GM21825 (cell line): ENCODE results near the gene MRPS2.

Experiments
- ATAC-seq: cut with Tn5 transposase; IDR thresholded peaks from one replicate; pipeline ENCODE4 v1.9.1; 2021; ENCODE audit warnings: mild to moderate bottlenecking, moderate library complexity; ENCODE audit not compliant: unreplicated experiment

MRPS2 gene

DNA sequence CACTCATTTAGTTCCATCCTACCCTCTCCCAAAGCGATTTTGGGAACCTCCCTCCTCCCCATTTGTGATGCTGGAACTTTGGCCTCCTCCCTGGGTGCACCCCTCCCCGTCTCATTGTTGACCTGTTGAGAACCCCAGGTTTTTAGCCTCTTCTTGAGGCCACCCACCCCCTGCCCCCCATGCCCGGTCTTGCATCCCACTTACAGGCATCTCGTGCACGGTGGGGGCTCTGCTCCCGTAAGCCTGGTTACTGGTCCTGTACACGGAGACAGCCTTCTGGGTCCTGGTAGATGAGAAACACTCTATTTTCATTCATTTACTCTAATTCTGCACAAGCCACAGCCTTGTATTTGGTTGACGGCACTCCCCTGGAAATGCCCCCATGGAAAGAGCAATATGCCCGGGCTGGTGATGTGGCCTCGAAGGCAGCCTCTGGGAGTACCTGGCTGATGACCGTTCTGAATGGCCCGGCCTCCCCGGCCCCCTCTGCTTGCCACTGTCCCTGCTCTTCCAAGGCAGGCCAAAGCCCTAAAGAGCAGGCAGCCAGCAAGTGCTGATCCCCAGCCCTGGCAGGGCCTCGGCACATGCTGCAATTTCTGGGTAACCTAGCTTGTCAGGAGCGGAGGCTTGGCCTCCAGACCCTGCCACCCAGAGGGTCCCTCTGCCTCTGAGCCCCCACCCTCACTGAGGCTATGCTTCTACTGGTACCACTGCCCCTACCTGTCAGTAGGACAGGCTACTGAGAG, 1.9 kb upstream of the MRPS2 start:
- ATAC-seq, result no peak

DNA sequence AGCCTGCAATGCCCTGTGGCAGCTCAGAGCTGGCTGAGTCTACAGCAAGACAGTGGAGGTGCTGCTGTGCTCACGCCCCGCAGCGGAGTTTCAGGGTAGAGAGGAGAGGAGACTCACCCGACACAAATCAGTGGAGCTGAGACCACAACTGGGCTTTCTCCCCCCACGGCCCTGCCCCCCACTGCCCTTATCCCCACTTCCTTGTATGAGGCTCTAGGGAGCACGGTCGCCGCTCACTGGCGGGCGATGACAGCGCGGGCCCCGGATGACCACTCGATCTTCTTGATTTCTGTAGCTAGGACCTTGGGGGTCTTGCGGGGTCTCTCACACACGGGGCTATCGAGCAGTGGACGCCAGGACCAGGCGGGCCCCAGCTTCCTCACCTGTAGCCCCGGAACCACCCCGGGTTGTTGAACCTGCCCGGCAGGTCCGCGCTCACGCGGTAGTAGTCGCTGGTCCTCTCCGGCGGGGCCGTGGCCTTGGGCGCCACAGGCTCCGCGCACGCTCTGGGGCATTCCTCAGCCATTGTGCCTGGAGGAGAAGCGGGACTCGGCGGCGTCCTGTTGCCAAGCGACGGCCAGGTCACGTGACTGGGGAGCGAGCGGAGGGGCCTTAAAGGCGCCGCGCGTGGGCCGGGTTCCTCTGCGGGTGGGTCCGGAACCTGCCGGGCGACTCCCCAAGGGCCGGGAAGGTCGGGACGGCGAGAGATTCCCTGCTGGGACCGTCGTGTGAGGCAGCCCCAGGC, 984 bp upstream of the MRPS2 start:
- no peak for ATAC-seq

DNA sequence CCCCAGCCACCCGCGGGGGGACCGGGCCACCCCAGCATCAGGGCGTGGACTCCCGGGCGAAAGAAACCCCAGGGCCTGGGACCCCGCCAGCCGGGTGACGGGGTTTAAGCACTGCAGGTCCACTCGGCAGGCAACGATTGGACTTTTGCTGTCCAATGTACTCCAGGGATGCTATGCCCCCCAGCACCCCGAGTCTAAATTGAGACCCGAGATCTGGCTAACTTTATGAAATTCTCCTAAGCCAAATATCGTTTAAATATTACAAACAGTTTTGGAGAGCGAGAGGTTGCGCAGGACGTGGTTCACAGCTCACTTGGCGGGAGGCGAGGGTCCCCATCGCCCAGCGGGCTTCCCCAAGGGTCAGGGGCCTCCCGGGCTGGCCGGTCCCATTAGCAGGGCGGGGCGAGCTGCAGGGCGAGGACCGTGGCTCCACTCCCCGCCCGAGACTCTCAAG, 384 bp upstream of the MRPS2 start:
- ATAC-seq, result no peak

DNA sequence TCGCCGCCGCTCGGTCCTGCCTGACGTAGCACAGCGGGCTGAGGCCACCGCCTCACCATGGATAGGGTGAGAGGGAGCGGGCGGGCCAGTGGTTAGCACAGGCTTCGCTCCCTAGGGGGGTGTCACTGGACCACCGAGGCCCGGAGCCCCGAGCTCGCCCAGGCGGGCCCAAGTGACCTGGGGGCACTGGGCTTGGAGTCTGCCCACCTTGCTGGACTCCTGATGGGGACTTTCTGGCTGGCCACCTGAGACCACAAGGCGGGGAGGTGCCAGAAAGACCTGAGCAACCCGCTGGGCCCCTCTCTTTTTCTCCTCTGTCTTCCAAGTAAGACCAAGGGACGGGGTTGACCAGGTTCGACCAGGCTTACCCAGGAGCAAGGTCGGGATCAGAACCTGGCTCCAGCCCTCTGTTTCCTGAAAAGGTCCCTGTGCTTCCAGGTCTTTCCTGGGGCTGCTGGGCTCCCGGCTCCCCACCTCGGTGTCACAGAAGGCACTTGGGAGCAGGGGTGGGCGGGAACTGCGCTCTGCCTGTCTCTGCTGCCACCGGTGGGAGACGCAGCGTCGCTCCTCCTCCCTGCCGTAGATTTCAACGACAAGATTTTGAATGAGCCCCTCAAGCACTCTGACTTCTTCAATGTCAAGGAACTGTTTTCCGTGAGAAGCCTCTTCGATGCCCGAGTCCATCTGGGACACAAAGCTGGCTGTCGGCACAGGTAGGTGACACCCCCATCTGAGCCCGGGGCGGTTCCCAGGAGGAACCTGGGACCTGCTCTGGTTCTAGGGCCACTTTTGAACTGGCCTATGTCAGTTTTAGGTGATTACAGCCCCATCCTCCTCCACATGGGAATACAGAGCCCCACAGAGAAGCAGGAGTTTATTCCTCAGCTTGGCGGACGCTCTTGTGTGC, 1.0 kb downstream of the MRPS2 start:
- no peak for ATAC-seq

DNA sequence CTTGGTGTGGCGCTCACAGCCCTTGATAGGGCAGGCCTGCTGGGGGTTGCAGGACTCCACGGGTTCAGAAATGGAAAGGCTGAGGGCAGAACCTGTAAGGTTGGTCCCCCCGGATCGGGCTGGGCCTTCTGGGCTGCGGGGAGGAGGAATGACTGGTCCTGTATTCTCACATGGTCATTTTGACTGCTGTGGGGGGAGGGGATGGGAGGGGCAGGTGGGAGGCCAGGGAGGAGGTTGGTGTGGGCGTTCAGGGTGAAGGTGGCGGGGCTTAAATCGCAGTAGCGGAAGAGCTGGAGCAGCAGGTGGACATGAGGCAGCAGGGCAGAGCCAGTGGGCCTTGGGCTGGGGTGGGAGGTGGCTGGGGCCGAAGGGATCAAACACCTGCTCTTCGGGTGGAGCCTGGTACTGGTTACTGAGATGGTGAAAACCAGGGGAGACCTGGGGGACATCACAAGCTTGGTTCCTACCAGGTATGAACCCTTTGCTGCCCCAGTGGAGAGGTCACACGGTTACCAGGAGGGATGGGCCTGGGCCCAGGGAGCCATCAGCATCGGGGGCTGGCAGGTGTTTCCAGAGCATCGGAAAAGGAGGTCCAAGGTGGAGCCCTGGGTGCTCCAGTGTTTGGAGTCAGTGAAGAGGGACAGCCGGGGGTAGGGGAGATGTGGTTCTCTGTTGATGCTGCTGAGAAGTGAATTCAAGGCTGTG, 1.8 kb downstream of the MRPS2 start:
- ATAC-seq, result no peak

DNA sequence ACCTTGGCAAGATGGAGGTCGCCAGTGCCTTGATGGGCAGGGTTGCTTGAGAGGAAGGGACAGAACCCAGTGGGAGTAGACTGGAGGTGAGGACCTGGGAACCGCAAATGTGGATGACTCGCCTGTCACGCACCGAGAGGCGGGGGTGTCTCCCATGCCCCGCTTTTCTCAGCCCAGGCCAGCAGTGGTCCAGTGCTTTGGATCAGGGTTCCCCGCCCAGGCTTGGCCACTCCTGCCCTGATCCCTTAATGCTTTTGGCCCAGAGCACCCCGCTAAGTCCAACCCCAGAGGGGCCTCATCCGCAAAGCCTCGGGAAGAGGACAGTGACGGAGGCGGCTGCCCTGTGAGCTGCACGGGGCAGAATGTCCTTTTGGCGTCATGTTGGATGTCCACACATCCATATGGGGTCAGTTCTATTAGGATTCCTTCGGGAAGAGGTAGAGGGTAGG, 2.4 kb downstream of the MRPS2 start:
- no peak for ATAC-seq

DNA sequence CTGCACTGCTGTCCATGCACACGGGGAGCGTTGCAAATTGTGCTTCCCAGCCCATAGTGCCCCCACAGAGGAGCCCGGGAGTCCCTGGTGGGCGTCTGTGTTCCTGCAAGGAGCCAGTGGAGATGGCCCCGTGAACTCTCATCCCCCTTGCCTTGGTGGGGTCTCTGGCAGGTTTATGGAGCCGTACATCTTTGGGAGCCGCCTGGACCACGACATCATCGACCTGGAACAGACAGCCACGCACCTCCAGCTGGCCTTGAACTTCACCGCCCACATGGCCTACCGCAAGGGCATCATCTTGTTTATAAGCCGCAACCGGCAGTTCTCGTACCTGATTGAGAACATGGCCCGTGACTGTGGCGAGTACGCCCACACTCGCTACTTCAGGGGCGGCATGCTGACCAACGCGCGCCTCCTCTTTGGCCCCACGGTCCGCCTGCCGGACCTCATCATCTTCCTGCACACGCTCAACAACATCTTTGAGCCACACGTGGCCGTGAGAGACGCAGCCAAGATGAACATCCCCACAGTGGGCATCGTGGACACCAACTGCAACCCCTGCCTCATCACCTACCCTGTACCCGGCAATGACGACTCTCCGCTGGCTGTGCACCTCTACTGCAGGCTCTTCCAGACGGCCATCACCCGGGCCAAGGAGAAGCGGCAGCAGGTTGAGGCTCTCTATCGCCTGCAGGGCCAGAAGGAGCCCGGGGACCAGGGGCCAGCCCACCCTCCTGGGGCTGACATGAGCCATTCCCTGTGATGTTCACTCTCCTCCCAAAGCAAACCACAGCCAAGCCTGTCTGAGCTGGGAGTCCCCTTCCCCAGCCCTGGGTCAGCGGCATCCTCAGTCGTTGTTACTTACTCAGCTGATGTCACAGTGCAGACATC, 3.1 kb downstream of the MRPS2 start:
- no peak for ATAC-seq

DNA sequence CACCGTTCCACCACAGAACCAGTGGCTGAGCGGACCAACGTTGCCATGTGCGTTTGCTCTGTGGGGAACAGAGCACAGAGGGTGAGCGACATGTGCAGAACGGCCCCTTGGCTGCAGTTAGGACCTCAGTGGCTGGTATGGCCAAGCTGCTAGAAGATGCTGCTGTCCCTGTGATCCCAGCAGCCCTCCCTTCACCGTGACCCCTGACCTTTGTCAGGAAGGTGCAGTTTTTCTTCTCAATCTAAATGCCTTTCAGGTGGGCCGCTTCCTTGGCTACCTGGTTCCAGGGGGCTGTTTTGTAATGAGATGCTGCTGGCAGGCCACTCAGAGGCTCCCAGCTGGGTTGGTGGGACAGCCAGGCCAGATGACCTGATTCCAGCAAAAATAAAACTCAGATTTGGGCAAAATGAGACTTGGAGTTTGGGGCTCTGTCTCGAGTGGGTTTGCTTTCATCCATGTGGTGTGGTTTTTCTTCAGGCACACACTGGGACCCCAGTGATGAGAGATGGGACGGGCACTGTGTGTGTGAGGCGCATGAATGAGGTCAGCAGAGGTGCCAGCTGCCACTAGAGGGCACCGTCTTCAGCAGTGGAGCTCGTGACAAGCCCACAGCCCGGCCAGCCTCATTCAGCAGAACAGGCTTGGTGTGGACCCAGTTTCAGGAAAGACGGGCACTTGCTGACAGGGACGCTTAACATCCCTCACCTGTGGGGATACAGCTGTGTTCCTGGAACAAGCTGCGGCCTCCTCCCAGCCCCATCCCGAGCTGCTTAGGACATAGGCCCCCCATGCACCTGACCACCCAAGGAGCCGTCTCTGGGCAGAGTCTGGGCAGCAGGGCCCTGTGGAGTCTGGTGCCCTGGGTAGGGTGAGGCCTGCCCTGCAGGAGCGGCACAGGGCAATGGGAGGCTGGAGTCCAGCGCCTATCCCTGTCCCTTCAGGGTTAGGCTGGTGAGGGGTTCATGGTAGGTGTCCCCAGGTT, 4.1 kb downstream of the MRPS2 start:
- no peak for ATAC-seq

DNA sequence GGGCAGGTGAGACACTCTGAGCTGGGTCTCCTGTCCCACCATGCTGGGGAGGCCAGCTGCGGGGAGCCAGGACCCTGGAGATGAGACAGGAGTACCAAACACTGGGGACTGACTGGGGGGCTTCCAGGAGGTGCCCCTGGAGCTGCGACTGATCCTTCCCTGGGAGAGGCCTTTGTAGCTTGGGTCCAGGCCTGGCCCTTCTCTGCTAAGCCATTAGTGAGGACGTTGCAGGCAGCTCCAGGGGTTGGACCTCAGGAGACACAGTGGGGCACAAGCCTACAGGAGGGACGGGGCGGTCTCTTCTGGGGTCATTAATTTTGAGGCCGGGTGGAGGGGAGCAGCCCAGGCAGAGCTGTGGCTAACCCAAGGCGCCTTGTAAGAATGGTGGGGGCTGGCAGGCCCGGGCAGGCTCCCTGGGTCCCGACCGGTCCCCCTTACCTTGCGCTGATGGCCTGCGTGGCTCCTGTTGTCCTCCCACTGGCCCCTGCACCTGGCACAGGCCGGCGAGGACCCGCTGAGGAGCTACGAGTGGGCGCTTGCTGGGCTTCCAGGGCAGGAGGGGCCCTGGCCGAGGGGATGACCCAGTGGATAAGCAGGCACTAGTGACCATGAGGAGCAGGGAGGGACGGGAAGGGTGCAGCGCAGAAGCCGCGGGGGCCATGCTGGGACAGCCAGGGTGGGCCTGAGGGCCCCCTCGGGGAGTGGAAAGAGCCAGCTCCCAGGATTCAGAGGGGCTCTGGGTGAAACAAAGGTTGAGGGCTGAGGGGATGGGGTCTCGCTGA, 5.1 kb downstream of the MRPS2 start:
- ATAC-seq, result no peak

DNA sequence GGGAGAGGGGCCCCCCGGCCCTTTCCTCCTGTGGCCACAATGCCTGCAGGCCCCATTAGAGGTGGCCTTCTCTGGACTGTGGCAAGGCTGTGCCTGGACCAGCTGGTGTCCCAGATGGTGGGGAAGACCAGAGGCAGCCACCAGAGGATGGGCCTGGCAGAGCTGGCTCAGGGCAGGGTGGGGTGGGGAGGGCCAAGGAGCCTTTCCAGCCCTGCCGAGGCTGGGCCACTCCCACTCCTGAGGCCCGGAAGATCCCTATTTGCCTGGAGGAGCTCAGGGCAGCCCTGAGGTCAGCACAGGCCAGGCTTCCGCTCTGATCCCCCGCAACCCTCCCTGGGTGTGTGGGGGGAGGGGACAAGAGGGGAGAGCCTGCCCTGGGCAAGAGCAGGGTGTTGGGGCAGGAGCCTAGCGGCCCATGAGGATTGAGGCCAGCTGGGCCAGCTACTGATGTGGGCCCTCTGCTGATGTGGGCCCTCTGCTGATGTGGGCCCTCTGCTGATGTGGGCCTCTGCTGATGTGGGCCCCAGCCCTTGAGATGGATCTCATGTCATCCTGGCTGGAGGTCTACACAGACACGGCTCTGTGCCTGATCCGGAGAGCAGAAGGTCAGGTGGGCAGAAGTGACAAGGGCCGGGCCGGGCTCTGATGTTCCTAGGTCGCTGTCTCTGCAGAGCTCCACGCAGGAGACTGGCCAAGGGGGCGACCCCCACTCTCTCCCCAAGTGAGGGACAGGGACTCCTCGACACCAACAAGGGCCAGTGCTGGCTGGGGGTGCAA, 6.0 kb downstream of the MRPS2 start:
- no peak for ATAC-seq

DNA sequence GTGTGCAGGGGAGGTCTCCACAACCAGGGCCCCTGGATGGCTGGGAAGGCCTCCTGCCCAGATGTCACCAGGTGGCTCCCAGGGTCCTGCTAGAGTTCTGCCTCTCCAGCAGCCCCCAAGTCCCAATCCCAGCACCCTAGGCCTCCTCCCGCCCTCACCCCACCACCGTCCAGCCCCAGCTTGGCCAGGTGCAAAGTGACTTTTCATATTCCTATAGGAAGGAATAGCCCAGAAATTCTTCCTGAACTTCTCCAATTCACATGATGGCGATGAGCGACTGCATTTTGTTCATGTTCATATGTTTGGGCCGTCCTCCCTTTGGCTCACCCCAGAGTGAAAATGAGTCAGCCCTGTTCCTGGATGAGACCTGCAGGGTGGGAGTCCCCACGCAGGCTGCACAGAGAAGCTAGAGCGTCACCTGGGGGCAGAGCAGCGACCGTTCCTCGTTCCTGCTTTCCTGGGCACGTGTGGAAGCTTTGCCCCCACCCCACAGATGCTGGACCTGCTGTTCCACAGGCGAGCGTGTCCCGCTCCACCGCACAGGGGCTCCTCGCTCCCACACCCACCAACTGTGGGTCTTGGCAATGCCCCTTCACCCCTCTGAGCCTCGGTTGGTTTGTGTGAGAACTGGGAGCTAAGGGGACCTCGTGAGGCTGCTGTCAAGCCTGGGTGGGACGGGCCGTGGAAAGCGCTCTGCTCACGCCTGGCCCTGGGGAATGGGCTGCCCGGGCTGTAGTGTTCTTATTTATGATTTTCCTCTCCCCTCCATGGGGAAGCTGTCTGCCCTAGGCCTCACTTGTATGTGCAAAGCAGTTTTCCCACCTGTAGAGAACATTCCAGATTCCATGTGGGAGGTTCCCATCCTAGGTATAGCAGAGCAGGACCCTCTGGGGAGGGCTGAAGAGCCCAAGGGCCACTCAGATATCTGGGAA, 6.9 kb downstream of the MRPS2 start:
- ATAC-seq, result no peak

DNA sequence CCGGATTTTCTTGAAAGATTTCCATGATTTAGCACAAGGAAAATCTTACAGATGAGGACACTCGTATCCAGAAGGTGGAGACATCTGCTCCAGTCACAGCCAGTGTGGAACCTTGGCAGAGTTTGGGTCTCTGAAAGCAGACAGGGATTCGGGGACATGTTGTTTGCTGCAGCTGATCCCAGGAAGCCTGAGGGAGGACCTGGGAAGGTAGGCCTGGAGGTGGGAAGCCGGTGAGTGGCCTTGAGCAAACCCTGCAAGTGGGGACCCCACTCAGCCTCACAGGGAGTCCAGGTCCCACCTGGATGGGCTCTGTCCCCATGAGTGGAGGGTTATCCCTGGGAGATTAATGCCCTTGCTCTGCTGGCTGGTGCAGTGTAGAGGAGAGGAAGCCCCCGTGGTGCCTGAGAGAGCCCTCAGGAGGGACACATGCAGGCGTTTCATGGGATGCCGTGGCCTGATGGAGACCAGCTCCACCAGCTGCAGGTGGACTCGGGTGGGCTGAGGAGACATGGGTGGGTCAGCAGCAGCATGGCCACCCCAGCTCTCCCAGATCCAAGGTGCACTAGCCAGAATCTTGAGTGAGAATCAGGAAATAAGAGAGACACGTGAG, 7.8 kb downstream of the MRPS2 start:
- ATAC-seq, result no peak

DNA sequence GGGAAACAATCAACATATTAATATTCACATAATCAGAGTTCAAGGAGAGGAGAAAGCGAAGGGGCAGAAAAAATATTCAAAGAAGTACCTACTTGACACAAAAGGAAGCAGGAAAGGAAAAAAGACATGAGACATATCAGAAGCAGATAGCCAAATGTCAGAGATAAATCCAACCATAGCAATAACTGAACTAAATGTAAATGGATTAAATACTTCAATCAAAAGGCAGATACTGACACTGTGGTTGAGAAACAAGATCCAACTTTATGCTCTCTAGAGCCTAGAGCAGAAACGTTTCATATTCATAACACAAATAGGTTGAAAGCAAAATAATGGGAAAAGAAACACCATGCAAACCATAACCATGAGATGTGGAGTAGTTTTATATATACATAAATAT, 9.0 kb downstream of the MRPS2 start:
- ATAC-seq, result no peak

DNA sequence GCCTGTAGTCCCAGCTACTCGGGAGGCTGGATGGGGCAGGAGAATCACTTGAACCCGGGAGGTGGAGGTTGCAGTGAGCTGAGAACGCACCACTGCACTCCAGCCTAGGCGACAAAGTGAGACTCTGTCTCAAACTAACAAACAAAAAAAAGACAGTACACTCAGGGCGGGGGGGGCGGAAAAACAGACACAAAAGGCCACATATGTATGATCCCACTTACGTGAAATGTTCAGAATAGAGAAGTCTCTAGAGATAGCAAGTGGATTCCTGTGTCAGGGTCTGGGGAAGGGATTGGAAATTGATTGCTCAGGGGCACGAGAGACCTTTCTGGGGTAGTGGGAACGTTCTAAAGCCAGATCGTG, 11.7 kb downstream of the MRPS2 start:
- no peak for ATAC-seq

DNA sequence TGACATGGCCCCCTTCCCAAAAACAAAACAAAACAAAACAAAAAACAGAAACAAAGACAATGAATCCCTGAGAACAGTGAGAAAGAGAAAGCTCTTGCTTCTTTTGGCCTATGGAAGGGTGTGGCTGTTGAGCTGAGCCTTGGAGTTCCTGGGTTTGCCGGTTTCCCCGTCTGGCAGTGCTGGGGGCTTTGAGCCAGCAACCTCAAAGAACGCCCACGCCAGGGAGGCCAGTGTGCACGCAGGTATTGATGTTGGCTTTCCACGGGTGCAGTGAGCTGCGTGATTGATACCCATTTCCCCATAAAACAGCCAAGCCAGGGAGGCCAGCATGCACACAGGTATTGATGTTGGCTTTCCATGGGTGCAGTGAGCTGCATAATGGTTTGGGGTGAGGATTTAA, 12.4 kb downstream of the MRPS2 start:
- no peak for ATAC-seq
